ENCODE measurements around the gene CCDC149.
"Not testable (repeated sequence)": the region's sequence is repeated elsewhere in the genome, so short reads cannot be mapped to it uniquely, and the experiment has no call there.

Gene CCDC149

GRCh38 chr4:24922416-24922815 lies 9.6 kb upstream of the CCDC149 start:
- TF ChIP-seq POLR2AphosphoS5 (IDR thresholded peaks at IDR 0.05; ENCODE audit: low read depth, low read length): no peak
- no peak for TF ChIP-seq SPI1 (IDR thresholded peaks at IDR 0.05; ENCODE audit: low read depth, low read length)
- TF ChIP-seq POLR2A (IDR thresholded peaks at IDR 0.05; ENCODE audit: low read depth, low read length): no peak
- TF ChIP-seq PAX5 (IDR thresholded peaks at IDR 0.05; ENCODE audit: insufficient read depth, low read length, severe bottlenecking): no peak
- no peak for TF ChIP-seq POU2F2 (IDR thresholded peaks at IDR 0.05; ENCODE audit: low read depth, low read length)
- TF ChIP-seq TAF1 (IDR thresholded peaks at IDR 0.05; ENCODE audit: low read depth, low read length): no peak
- DNase-seq (ENCODE audit: insufficient read length, low spot score) (no peak), FAIRE-seq (no peak)

DNA sequence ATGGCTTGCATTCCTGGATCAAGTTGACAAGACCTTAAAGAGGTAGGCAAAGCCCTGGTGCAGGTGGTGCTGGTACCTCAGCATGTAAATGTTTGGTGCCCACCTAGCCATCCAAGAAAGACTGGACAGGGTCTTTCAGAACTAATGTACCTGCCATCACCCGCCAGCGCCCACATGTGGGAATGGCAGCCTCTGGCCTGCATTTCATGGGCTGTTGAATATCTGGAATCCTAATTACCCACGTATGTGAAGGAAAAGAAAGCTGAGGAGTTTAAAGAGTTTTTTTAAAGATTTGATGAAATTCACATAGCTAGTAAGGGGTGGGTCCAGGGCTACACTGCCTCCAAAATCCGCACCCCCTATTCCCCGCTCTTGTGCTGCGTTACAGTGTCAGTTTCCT lies 8.6 kb upstream of the CCDC149 start:
- TF ChIP-seq POLR2A (IDR thresholded peaks at IDR 0.05; ENCODE audit: low read depth, low read length) (no peak), TAF1 (IDR thresholded peaks at IDR 0.05; ENCODE audit: low read depth, low read length) (no peak), POLR2AphosphoS5 (IDR thresholded peaks at IDR 0.05; ENCODE audit: low read depth, low read length) (no peak), PAX5 (IDR thresholded peaks at IDR 0.05; ENCODE audit: insufficient read depth, low read length, severe bottlenecking) (no peak), SPI1 (IDR thresholded peaks at IDR 0.05; ENCODE audit: low read depth, low read length) (no peak), POU2F2 (IDR thresholded peaks at IDR 0.05; ENCODE audit: low read depth, low read length) (no peak)
- no peak for FAIRE-seq
- no peak for DNase-seq (ENCODE audit: insufficient read length, low spot score)

DNA sequence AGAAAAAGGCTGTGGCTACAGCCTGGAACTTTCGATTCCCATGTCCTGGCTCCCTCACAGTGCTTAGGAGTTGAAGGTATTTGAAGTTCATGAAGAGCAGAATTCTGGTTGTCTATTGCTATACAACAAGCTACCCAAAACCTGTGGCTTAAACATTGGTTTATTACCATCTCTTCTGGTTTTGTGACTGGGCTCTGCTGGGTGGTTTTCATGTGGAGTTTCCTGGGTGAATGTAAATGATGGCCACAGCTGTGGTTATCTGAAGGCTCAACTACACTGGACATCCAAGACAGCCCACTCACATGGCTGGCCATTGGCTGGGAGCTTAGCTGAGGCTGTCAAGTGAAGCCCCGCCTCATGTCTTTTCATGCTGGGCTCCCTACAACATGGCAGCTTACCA lies 7.2 kb upstream of the CCDC149 start:
- no peak for FAIRE-seq

DNA sequence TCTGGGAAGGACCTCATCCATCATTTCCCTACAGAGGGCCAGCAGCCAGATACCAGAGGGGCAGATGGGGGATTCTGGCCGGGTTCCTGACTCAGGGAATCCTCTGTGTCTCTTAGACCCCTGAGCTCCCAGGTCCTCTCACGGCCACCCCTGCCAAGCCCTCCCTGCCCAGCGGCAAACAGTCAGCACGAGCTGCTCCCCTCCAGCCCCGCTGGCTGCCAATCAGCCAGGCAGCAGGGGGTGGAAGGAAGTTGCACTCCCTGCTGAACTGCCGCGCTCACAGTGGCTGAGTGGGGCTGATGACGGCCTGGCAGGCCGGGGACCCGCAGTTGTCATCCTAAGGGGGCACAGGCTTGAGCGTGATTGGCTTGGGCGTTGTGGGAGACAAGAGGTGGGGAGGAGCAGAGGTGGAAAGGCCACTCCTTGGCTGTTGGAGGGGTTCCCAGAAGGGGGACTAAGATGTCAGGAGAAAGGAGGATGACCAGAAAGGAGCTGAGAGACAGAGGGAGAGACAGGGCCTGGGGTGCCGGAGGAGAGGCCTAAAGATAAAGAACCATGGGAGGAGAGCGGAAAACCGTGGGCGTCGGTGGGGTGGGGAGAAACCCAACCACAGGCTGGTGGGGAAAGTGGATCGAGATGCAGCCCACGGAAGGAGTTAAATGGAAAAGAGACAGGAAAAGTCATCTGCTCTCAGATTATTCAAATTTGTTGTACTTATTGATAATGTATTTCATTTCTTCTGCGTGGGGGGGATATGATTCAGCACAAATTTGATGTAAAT lies 4.4 kb upstream of the CCDC149 start:
- TF ChIP-seq POLR2AphosphoS5 (IDR thresholded peaks at IDR 0.05; ENCODE audit: low read depth, low read length): no peak
- no peak for FAIRE-seq
- DNase-seq (ENCODE audit: insufficient read length, low spot score): no peak

More for the DNA sequence above, 7.2 kb upstream of the CCDC149 start:
- no peak for DNase-seq (ENCODE audit: insufficient read length, low spot score)
- no peak for TF ChIP-seq PAX5 (IDR thresholded peaks at IDR 0.05; ENCODE audit: insufficient read depth, low read length, severe bottlenecking)
- TF ChIP-seq TAF1 (IDR thresholded peaks at IDR 0.05; ENCODE audit: low read depth, low read length): no peak
- TF ChIP-seq POLR2AphosphoS5 (IDR thresholded peaks at IDR 0.05; ENCODE audit: low read depth, low read length): no peak
- TF ChIP-seq POU2F2 (IDR thresholded peaks at IDR 0.05; ENCODE audit: low read depth, low read length): no peak
- TF ChIP-seq SPI1 (IDR thresholded peaks at IDR 0.05; ENCODE audit: low read depth, low read length): no peak
- TF ChIP-seq POLR2A (IDR thresholded peaks at IDR 0.05; ENCODE audit: low read depth, low read length): no peak

GRCh38 chr4:24915121-24915922 lies 2.5 kb upstream of the CCDC149 start:
- TF ChIP-seq SPI1 (IDR thresholded peaks at IDR 0.05; ENCODE audit: low read depth, low read length) (no peak), POLR2A (IDR thresholded peaks at IDR 0.05; ENCODE audit: low read depth, low read length) (no peak), PAX5 (IDR thresholded peaks at IDR 0.05; ENCODE audit: insufficient read depth, low read length, severe bottlenecking) (no peak), POLR2AphosphoS5 (IDR thresholded peaks at IDR 0.05; ENCODE audit: low read depth, low read length) (no peak), TAF1 (IDR thresholded peaks at IDR 0.05; ENCODE audit: low read depth, low read length) (no peak)
- no peak for FAIRE-seq
- DNase-seq (ENCODE audit: insufficient read length, low spot score): no peak

DNA sequence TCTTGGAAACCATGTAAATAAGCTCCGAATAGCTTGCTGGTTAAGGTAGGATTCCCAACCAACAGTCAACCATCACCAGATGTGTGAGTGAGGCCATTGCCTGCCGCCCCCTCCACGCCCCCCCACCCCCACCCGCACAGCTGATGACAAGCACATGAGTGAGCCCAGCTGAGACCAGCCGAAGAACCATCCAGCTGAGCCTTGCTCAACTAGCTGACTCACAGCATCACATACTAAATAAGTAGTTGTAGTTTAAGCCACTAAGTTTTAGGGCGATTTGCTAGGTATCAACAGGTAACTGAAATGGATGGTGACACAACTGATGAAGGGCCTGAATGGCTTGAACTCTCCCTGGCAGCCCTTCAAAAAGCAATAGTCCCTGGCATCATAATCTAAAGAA lies 1.6 kb upstream of the CCDC149 start:
- DNase-seq (ENCODE audit: insufficient read length, low spot score) (no peak), FAIRE-seq (no peak)
- TF ChIP-seq TAF1 (IDR thresholded peaks at IDR 0.05; ENCODE audit: low read depth, low read length) (no peak), POU2F2 (IDR thresholded peaks at IDR 0.05; ENCODE audit: low read depth, low read length) (no peak), POLR2AphosphoS5 (IDR thresholded peaks at IDR 0.05; ENCODE audit: low read depth, low read length) (no peak), POLR2A (IDR thresholded peaks at IDR 0.05; ENCODE audit: low read depth, low read length) (no peak), SPI1 (IDR thresholded peaks at IDR 0.05; ENCODE audit: low read depth, low read length) (no peak), PAX5 (IDR thresholded peaks at IDR 0.05; ENCODE audit: insufficient read depth, low read length, severe bottlenecking) (no peak)

DNA sequence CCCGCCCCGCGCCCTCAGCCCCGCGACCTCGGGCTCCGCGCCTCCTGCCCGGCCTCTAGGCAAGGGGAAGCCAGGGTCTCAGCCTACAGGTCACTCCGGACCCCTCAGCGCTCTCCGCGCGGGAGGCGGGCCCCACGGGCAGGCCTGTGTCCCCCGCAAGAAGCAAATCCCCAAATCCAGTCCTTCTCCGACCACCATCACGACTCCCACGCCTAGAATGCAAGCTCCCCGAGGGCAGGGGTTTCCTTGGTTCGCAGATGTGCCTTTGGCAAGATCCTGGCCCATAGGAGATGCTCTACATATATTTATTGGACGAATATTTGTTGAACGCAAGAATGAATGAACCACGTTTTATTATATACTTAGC lies 260 bp upstream of the CCDC149 start:
- FAIRE-seq (no peak), DNase-seq (ENCODE audit: insufficient read length, low spot score) (no peak)
- TF ChIP-seq POU2F2 (IDR thresholded peaks at IDR 0.05; ENCODE audit: low read depth, low read length) (no peak), POLR2AphosphoS5 (IDR thresholded peaks at IDR 0.05; ENCODE audit: low read depth, low read length) (no peak), SPI1 (IDR thresholded peaks at IDR 0.05; ENCODE audit: low read depth, low read length) (no peak), PAX5 (IDR thresholded peaks at IDR 0.05; ENCODE audit: insufficient read depth, low read length, severe bottlenecking) (no peak), TAF1 (IDR thresholded peaks at IDR 0.05; ENCODE audit: low read depth, low read length) (no peak), POLR2A (IDR thresholded peaks at IDR 0.05; ENCODE audit: low read depth, low read length) (no peak)

GRCh38 chr4:24910499-24910898 lies 2.3 kb downstream of the CCDC149 start:
- FAIRE-seq (no peak), DNase-seq (ENCODE audit: insufficient read length, low spot score) (no peak)
- no peak for TF ChIP-seq POLR2AphosphoS5 (IDR thresholded peaks at IDR 0.05; ENCODE audit: low read depth, low read length)
- TF ChIP-seq PAX5 (IDR thresholded peaks at IDR 0.05; ENCODE audit: insufficient read depth, low read length, severe bottlenecking): no peak
- TF ChIP-seq POLR2A (IDR thresholded peaks at IDR 0.05; ENCODE audit: low read depth, low read length): no peak
- no peak for TF ChIP-seq SPI1 (IDR thresholded peaks at IDR 0.05; ENCODE audit: low read depth, low read length)
- TF ChIP-seq TAF1 (IDR thresholded peaks at IDR 0.05; ENCODE audit: low read depth, low read length): no peak
- TF ChIP-seq POU2F2 (IDR thresholded peaks at IDR 0.05; ENCODE audit: low read depth, low read length): no peak

GRCh38 chr4:24909606-24910005 lies 3.2 kb downstream of the CCDC149 start:
- FAIRE-seq; DNase-seq (ENCODE audit: insufficient read length, low spot score): not testable (repeated sequence)

GRCh38 chr4:24897639-24898038 lies 15.2 kb downstream of the CCDC149 start:
- FAIRE-seq (no peak), DNase-seq (ENCODE audit: insufficient read length, low spot score) (no peak)
- TF ChIP-seq POLR2A (IDR thresholded peaks at IDR 0.05; ENCODE audit: low read depth, low read length): no peak
- TF ChIP-seq SPI1 (IDR thresholded peaks at IDR 0.05; ENCODE audit: low read depth, low read length): no peak
- no peak for TF ChIP-seq POU2F2 (IDR thresholded peaks at IDR 0.05; ENCODE audit: low read depth, low read length)
- TF ChIP-seq POLR2AphosphoS5 (IDR thresholded peaks at IDR 0.05; ENCODE audit: low read depth, low read length): no peak
- TF ChIP-seq TAF1 (IDR thresholded peaks at IDR 0.05; ENCODE audit: low read depth, low read length): no peak
- TF ChIP-seq PAX5 (IDR thresholded peaks at IDR 0.05; ENCODE audit: insufficient read depth, low read length, severe bottlenecking): no peak

Data from GM12891 (cell line).